Cardiac muscle cell (in vitro differentiated cells and primary cell): ENCODE measurements around the gene DOCK10. TPM values are rescaled to one million over a fixed set of nuclear protein-coding genes. Genes with fewer than 3 reads are reported as not detected.

Source experiments
- DNase-seq, 2 donors: peaks; one replicate each; pipeline versions ENCODE4 v3.0.0 to v3.0.0-alpha.2; 2010 to 2017; ENCODE audit warnings: low read depth in 1 of 2, low spot score in 1 of 2
- H3K27ac ChIP-seq: fragments of 200-600 bp; sonication (generic); 2 replicates; pipeline ENCODE4 v1.5.1; 2016
- H3K27me3 ChIP-seq: fragments of 200-600 bp; sonication (generic); 2 replicates; pipeline ENCODE4 v1.6.0; 2016; ENCODE audit warnings: control low read depth
- H3K36me3 ChIP-seq: fragments of 200-600 bp; sonication (generic); 2 replicates; pipeline ENCODE4 v1.5.1; 2016; ENCODE audit warnings: control low read depth
- H3K4me1 ChIP-seq: fragments of 200-600 bp; sonication (generic); 2 replicates; pipeline ENCODE4 v1.8.1; 2017; ENCODE audit warnings: low read depth, mild to moderate bottlenecking, mixed run types
- H3K4me3 ChIP-seq: fragments of 200-600 bp; sonication (generic); 2 replicates; pipeline ENCODE4 v1.5.1; 2016; ENCODE audit warnings: mild to moderate bottlenecking
- H3K9me3 ChIP-seq: fragments of 200-600 bp; sonication (generic); 2 replicates; pipeline ENCODE4 v1.5.1; 2017; ENCODE audit warnings: low read depth, mild to moderate bottlenecking, control low read depth
- CTCF ChIP-seq: IDR thresholded peaks from 2 replicates; pipeline ENCODE4 v1.5.1; 2012; ENCODE audit warnings: low read depth, mild to moderate bottlenecking, low read length
- polyA plus RNA-seq: library from polyadenylated mRNA; unstranded; fragments of >200 nt; fragmentation: Nextera tagmentation; extraction: Ambion mirVana; gene quantifications from 2 replicates; pipeline ENCODE4 v1.2.1, GENCODE V29; 2016
- total RNA-seq: library from RNA; depleted of rRNA; stranded (reverse); fragments of >200 nt; gene quantifications from 2 replicates; pipeline ENCODE4 v1.2.3, GENCODE V29; 2016

The DOCK10 gene
- total and polyA plus RNA-seq, 2 experiments from 2014 or later: not detected

- Histone ChIP-seq H3K27me3 (no peaks in the 10 kb centered on the region), H3K4me1 (no peaks in the 10 kb centered on the region), H3K36me3 (no peaks in the 10 kb centered on the region), H3K4me3 (no peak overlapping the region), H3K9me3 (no peaks in the 10 kb centered on the region), H3K27ac (no peak overlapping the region)
- TF ChIP-seq CTCF: no peak
- DNase-seq: no peak
Measured at GRCh38 chr2:224841910-224842309, 200.4 kb downstream of the DOCK10 start.

GRCh38 chr2:224838335-224838734 lies 203.9 kb downstream of the DOCK10 start:
- Histone ChIP-seq H3K4me1 (no peaks in the 10 kb centered on the region), H3K9me3 (no peaks in the 10 kb centered on the region), H3K4me3 (no peak overlapping the region), H3K27me3 (no peaks in the 10 kb centered on the region), H3K27ac (no peak overlapping the region), H3K36me3 (no peaks in the 10 kb centered on the region)
- DNase-seq: peak in 1 of 2 donors; percentile 29
- no peak for TF ChIP-seq CTCF

GRCh38 chr2:224837558-224837957 lies 204.7 kb downstream of the DOCK10 start:
- Histone ChIP-seq H3K9me3 (no peaks in the 10 kb centered on the region), H3K36me3 (no peaks in the 10 kb centered on the region), H3K27ac (no peak overlapping the region), H3K27me3 (no peaks in the 10 kb centered on the region), H3K4me3 (no peak overlapping the region), H3K4me1 (no peaks in the 10 kb centered on the region)
- peak in 1 of 2 donors; percentile 88 for DNase-seq
- no peak for TF ChIP-seq CTCF

GRCh38 chr2:224837066-224837465 lies 205.2 kb downstream of the DOCK10 start:
- no peaks in the 10 kb centered on the region for H3K27me3 ChIP-seq
- H3K36me3 ChIP-seq: no peaks in the 10 kb centered on the region
- H3K27ac ChIP-seq: no peak overlapping the region
- no peak overlapping the region for H3K4me3 ChIP-seq
- peak in 1 of 2 donors; percentile 28 for DNase-seq
- no peak for TF ChIP-seq CTCF
- no peaks in the 10 kb centered on the region for H3K9me3 ChIP-seq
- H3K4me1 ChIP-seq: no peaks in the 10 kb centered on the region

GRCh38 chr2:224836263-224836662 lies 206.0 kb downstream of the DOCK10 start:
- no peak overlapping the region for H3K27ac ChIP-seq
- no peaks in the 10 kb centered on the region for H3K9me3 ChIP-seq
- H3K27me3 ChIP-seq: no peaks in the 10 kb centered on the region
- DNase-seq: peak in 1 of 2 donors; percentile 50
- no peaks in the 10 kb centered on the region for H3K4me1 ChIP-seq
- TF ChIP-seq CTCF: no peak
- no peaks in the 10 kb centered on the region for H3K36me3 ChIP-seq
- no peak overlapping the region for H3K4me3 ChIP-seq

- H3K27ac ChIP-seq: no peak overlapping the region
Measured at GRCh38 chr2:224835405-224835804, 206.9 kb downstream of the DOCK10 start.

More at GRCh38 chr2:224835405-224835804, 206.9 kb downstream of the DOCK10 start:
- no peak for TF ChIP-seq CTCF
- Histone ChIP-seq H3K4me1 (no peaks in the 10 kb centered on the region), H3K4me3 (no peak overlapping the region), H3K36me3 (no peaks in the 10 kb centered on the region), H3K27me3 (no peaks in the 10 kb centered on the region), H3K9me3 (no peaks in the 10 kb centered on the region)
- no peak for DNase-seq
